Spleen (tissue), 7 donors: ENCODE results near the gene STARD13.

Experiments used
- POLR2A ChIP-seq, 3 donors: fragments of 450-650 bp; IDR thresholded peaks; one replicate each; pipeline ENCODE4 v1.5.1; 2017; ENCODE audit warnings: antibody characterized with exemption in 3 of 3, mild to moderate bottlenecking in 1 of 3
- POLR2AphosphoS5 ChIP-seq, 3 donors: sonication (generic); formaldehyde crosslinking; IDR thresholded peaks; one replicate each; pipeline ENCODE4 v1.5.1; 2017; ENCODE audit warnings: antibody characterized with exemption in 3 of 3
- TF ChIP-seq, protein P1 (sequence below), 11 experiments: fragments of 200-600 bp in 7 of 11; fragments of 450-650 bp in 4 of 11; sonication (generic) in 4 of 11; IDR thresholded peaks in 8 of 11; conservative IDR thresholded peaks in 3 of 11; 1 replicate in 7 of 11; 2 replicates in 4 of 11; pipeline versions ENCODE4 v1.4.0 to v1.8.0; 2016 to 2021; ENCODE audit warnings: antibody characterized with exemption in 11 of 11, inconsistent platforms in 4 of 11, mild to moderate bottlenecking in 1 of 11
- donor health status: DM: no; HTN: no; CAD: no; lungs with moderate emphysema.
- donor health status: DM: no; HTN: no; CAD: no.
- donor health status: DM: no; HTN: no; CAD: no.

- TF ChIP-seq, protein P1, sequence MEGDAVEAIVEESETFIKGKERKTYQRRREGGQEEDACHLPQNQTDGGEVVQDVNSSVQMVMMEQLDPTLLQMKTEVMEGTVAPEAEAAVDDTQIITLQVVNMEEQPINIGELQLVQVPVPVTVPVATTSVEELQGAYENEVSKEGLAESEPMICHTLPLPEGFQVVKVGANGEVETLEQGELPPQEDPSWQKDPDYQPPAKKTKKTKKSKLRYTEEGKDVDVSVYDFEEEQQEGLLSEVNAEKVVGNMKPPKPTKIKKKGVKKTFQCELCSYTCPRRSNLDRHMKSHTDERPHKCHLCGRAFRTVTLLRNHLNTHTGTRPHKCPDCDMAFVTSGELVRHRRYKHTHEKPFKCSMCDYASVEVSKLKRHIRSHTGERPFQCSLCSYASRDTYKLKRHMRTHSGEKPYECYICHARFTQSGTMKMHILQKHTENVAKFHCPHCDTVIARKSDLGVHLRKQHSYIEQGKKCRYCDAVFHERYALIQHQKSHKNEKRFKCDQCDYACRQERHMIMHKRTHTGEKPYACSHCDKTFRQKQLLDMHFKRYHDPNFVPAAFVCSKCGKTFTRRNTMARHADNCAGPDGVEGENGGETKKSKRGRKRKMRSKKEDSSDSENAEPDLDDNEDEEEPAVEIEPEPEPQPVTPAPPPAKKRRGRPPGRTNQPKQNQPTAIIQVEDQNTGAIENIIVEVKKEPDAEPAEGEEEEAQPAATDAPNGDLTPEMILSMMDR (IDR thresholded peaks at IDR 0.05 in 8 of 11, conservative IDR thresholded peaks at IDR 0.05 in 3 of 11): no peak
- TF ChIP-seq POLR2A (IDR thresholded peaks at IDR 0.05) (no peak), POLR2AphosphoS5 (IDR thresholded peaks at IDR 0.05) (no peak)
Observed at GRCh38 chr13:33231339-33231738, 54.2 kb downstream of the STARD13 start.
